ENCODE data around the gene ARHGAP5.

DNA sequence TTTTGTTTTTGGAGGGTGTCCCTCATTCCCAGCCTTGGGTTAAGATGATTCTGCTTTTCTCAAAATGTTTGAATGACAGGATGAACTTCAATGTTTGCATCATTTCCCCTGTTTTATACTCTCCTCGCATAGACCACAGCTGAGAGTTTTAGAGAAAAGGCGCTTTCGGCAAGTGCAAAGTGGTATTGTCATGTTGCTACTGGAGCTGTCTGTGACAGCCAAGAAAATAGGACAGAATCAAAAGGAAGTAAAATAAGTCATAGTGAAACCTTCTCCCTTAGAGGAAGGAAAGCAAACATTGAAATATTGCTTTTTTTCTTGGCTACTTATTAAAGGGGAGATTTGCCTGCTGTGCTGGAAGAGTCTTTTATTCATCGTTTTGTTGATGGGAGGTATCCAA is 33.5 kb upstream of the ARHGAP5 start:
- TF ChIP-seq SIN3A (IDR thresholded peaks at IDR 0.05; ENCODE audit: borderline replicate concordance, insufficient read depth, low read depth, low read length) (no peak), REST (IDR thresholded peaks at IDR 0.05; ENCODE audit: insufficient read depth in 1 of 2, low read depth in 2 of 2, low read length in 1 of 2) (no peak), POLR2AphosphoS5 (IDR thresholded peaks at IDR 0.05; ENCODE audit: low read depth, low read length) (no peak), CTCF (IDR thresholded peaks at IDR 0.05) (no peak)

Measured in Panc1 (cell line).